Endodermal cell (in vitro differentiated cells): Measurements from ENCODE around the gene SPARC. TPM values are rescaled to one million over a fixed set of nuclear protein-coding genes. Genes with fewer than 3 reads are reported as not detected.

Experiments used
- DNase-seq: peaks from one replicate; pipeline ENCODE4 v3.0.0-alpha.2; 2017
- H3K27ac ChIP-seq: 2 replicates; pipeline ENCODE4 v1.5.1; 2013; ENCODE audit warnings: mild to moderate bottlenecking, low read depth, low read length, moderate library complexity
- H3K27me3 ChIP-seq: 2 replicates; pipeline ENCODE4 v1.6.1; 2013; ENCODE audit warnings: mild to moderate bottlenecking, low read length, moderate library complexity; ENCODE audit not compliant: insufficient read depth, control insufficient read depth, poor library complexity, severe bottlenecking
- H3K36me3 ChIP-seq: 2 replicates; pipeline ENCODE4 v1.7.0; 2013; ENCODE audit warnings: mild to moderate bottlenecking, low read length, moderate library complexity; ENCODE audit not compliant: control insufficient read depth, insufficient read depth
- H3K4me1 ChIP-seq: one replicate; pipeline ENCODE4 v1.7.0; 2013; ENCODE audit warnings: low read length; ENCODE audit not compliant: control insufficient read depth, insufficient read depth
- H3K4me3 ChIP-seq: 2 replicates; pipeline ENCODE4 v1.5.1; 2013; ENCODE audit warnings: mild to moderate bottlenecking, low read length, moderate library complexity
- H3K9ac ChIP-seq: 2 replicates; pipeline ENCODE4 v1.6.1; 2013; ENCODE audit warnings: mild to moderate bottlenecking, low read length, moderate library complexity; ENCODE audit not compliant: poor library complexity, severe bottlenecking; ENCODE audit errors: extremely low read depth
- H3K9me3 ChIP-seq: 2 replicates; pipeline ENCODE4 v1.6.1; 2013; ENCODE audit warnings: mild to moderate bottlenecking, low read length, moderate library complexity; ENCODE audit not compliant: control insufficient read depth
- H3K27ac Mint-ChIP-seq: 2 replicates; pipeline ENCODE4 v1.8.0; 2020; ENCODE audit warnings: mixed read lengths
- H3K27me3 Mint-ChIP-seq: 2 replicates; pipeline ENCODE4 v1.8.0; 2021; ENCODE audit warnings: mild to moderate bottlenecking, mixed read lengths; ENCODE audit not compliant: insufficient read depth
- H3K36me3 Mint-ChIP-seq: 2 replicates; pipeline ENCODE4 v1.8.0; 2020; ENCODE audit warnings: low read depth, mixed read lengths
- H3K4me1 Mint-ChIP-seq: 2 replicates; pipeline ENCODE4 v1.8.0; 2020; ENCODE audit warnings: mixed read lengths
- H3K4me3 Mint-ChIP-seq: 2 replicates; pipeline ENCODE4 v1.8.0; 2020; ENCODE audit warnings: mild to moderate bottlenecking, moderate library complexity, mixed read lengths
- H3K9me3 Mint-ChIP-seq: 2 replicates; pipeline ENCODE4 v1.8.0; 2020; ENCODE audit warnings: mild to moderate bottlenecking, mixed read lengths
- CTCF ChIP-seq: fragments of 200-600 bp; sonication (generic); conservative IDR thresholded peaks from 2 replicates; pipeline ENCODE4 v1.5.0; 2021; ENCODE audit warnings: antibody characterized with exemption, mild to moderate bottlenecking
- WGBS, 2 experiments: methylation state at CpG; one replicate each; pipeline versions ENCODE4 v1.1.5 to v1.1.7; 2013; ENCODE audit warnings: missing lambda C conversion rate in 2 of 2, mixed read lengths in 1 of 2; ENCODE audit not compliant: insufficient coverage in 1 of 2, insufficient read length in 1 of 2; 5-methylcytosine and 5-hydroxymethylcytosine counted together
- total RNA-seq, 2 donors: library from RNA; stranded (reverse); fragmentation: NEBNext Ultra II Directional in 1 of 2; extraction: Animal tissue kit (Norgen Biotek cat#: 25700) in 1 of 2; gene quantifications; 2 replicates in 1 of 2; 3 replicates in 1 of 2; pipeline ENCODE4 v1.2.1, GENCODE V29; 2021

SPARC gene
- total RNA-seq, 2 donors from 2014 or later, result 523 to 643 TPM

GRCh38 chr5:151624476-151624875, 62.2 kb downstream of the SPARC start:
- H3K27me3 Mint-ChIP-seq, result no peaks in the 10 kb centered on the region

GRCh38 chr5:151622367-151623088, 64.2 kb downstream of the SPARC start:
- WGBS, 2 experiments, result 92 to 97% methylated on average over 12 of the region's 12 CpGs
- Histone ChIP-seq H3K27ac (no peak overlapping the region), H3K4me3 (no peak overlapping the region), H3K4me1 (no peaks in the 10 kb centered on the region), H3K27me3 (no peaks in the 10 kb centered on the region), H3K9me3 (no peaks in the 10 kb centered on the region), H3K9ac (no peak overlapping the region), H3K36me3 (no peaks in the 10 kb centered on the region)
- H3K27me3 Mint-ChIP-seq, result no peaks in the 10 kb centered on the region
- H3K4me3 Mint-ChIP-seq, result no peak overlapping the region
- DNase-seq, result no peak
- peaks cover 23% of the 10 kb centered on the region for H3K4me1 Mint-ChIP-seq
- TF ChIP-seq CTCF, result no peak
- H3K9me3 Mint-ChIP-seq, result no peaks in the 10 kb centered on the region
- no peak overlapping the region for H3K27ac Mint-ChIP-seq
- no peaks in the 10 kb centered on the region for H3K36me3 Mint-ChIP-seq

More at GRCh38 chr5:151624476-151624875, 62.2 kb downstream of the SPARC start:
- no peak for DNase-seq
- H3K27ac Mint-ChIP-seq, result no peak overlapping the region
- H3K4me3 ChIP-seq, result no peak overlapping the region
- TF ChIP-seq CTCF, result no peak
- H3K4me1 Mint-ChIP-seq, result peaks cover 13% of the 10 kb centered on the region
- no peak overlapping the region for H3K4me3 Mint-ChIP-seq
- no peaks in the 10 kb centered on the region for H3K9me3 ChIP-seq
- no peak overlapping the region for H3K27ac ChIP-seq
- no peaks in the 10 kb centered on the region for H3K4me1 ChIP-seq
- no peaks in the 10 kb centered on the region for H3K36me3 ChIP-seq
- H3K27me3 ChIP-seq, result no peaks in the 10 kb centered on the region
- H3K9ac ChIP-seq, result no peak overlapping the region
- H3K9me3 Mint-ChIP-seq, result no peaks in the 10 kb centered on the region
- 83 to 91% methylated on average over 2 to 8 of the region's 8 CpGs for WGBS, 2 experiments
- H3K36me3 Mint-ChIP-seq, result no peaks in the 10 kb centered on the region

GRCh38 chr5:151620461-151620840, 66.3 kb downstream of the SPARC start:
- Mint-ChIP-seq H3K27ac (no peak overlapping the region), H3K9me3 (no peaks in the 10 kb centered on the region), H3K4me3 (no peak overlapping the region)

More at GRCh38 chr5:151620461-151620840, 66.3 kb downstream of the SPARC start:
- H3K4me1 ChIP-seq, result no peaks in the 10 kb centered on the region
- no peak overlapping the region for H3K27ac ChIP-seq
- H3K4me3 ChIP-seq, result no peak overlapping the region
- Mint-ChIP-seq H3K4me1 (peaks cover 25% of the 10 kb centered on the region), H3K36me3 (no peaks in the 10 kb centered on the region), H3K27me3 (peaks cover 3% of the 10 kb centered on the region)
- no peaks in the 10 kb centered on the region for H3K9me3 ChIP-seq
- no peak for TF ChIP-seq CTCF
- no peak overlapping the region for H3K9ac ChIP-seq
- WGBS, 2 experiments, result 77 to 85% methylated on average over 6 of the region's 6 CpGs
- H3K27me3 ChIP-seq, result no peaks in the 10 kb centered on the region
- no peak for DNase-seq
- no peaks in the 10 kb centered on the region for H3K36me3 ChIP-seq
